Chondrocyte (in vitro differentiated cells): Measurements from ENCODE around the gene OSGIN1. TPM values are rescaled to one million over a fixed set of nuclear protein-coding genes. Genes with fewer than 3 reads are reported as not detected.

Experiments
- DNase-seq: peaks from one replicate; pipeline ENCODE4 v3.0.0; 2021; ENCODE audit warnings: mixed read lengths, low spot score
- H3K27ac Mint-ChIP-seq: one replicate; pipeline ENCODE4 v1.8.0; 2021; ENCODE audit warnings: mild to moderate bottlenecking, moderate library complexity, mixed read lengths; ENCODE audit not compliant: unreplicated experiment
- H3K27me3 Mint-ChIP-seq: 2 replicates; pipeline ENCODE4 v1.8.0; 2021; ENCODE audit warnings: low read depth, mixed read lengths
- H3K36me3 Mint-ChIP-seq: 2 replicates; pipeline ENCODE4 v1.8.0; 2021; ENCODE audit warnings: low read depth, mixed read lengths
- H3K4me1 Mint-ChIP-seq: 2 replicates; pipeline ENCODE4 v1.8.0; 2021; ENCODE audit warnings: low read depth, mild to moderate bottlenecking, mixed read lengths
- H3K4me3 Mint-ChIP-seq: one replicate; pipeline ENCODE4 v1.8.0; 2021; ENCODE audit warnings: mild to moderate bottlenecking, moderate library complexity, mixed read lengths; ENCODE audit not compliant: unreplicated experiment
- H3K9me3 Mint-ChIP-seq: 2 replicates; pipeline ENCODE4 v1.8.0; 2021; ENCODE audit warnings: low read depth, mixed read lengths
- CTCF ChIP-seq: fragments of 200-600 bp; sonication (generic); IDR thresholded peaks from 2 replicates; pipeline ENCODE4 v1.5.0; 2021; ENCODE audit warnings: antibody characterized with exemption, mild to moderate bottlenecking, moderate library complexity
- total RNA-seq: library from RNA; stranded (reverse); gene quantifications from 3 replicates; pipeline ENCODE4 v1.2.1, GENCODE V29; 2021

The OSGIN1 gene
- total RNA-seq, 1 donor from 2014 or later: 2.5 TPM

DNA sequence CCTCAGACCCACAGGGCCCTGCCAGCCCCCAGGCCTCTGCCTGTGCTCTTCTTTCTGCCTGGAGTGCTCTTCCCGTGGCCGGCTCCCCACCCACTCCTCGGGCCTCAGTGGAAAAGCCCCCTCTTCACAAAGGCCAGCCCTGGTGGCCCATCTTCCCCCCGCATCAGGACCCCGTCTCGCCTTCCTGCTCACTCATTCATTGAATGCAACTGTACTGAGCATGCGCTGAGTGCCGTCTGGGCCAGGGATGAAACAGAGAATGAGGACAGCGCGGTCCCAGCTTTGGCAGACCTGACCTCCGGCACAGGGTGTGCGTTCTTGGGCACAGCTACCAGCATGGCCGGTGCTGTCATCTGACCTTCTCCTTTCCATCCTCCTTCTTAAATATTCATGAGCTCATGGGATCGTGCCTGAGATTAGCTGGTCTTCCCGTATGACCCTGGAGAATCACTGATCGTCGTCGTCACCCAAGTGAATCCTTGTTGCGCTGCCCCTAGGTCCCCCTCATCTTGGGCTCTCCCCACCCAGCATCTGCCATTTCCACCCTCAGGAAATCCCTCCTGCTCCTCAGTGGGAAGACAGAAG lies 16.4 kb upstream of the OSGIN1 start:
- Mint-ChIP-seq H3K27me3 (peaks cover 3% of the 10 kb centered on the region), H3K27ac (no peak overlapping the region), H3K36me3 (no peaks in the 10 kb centered on the region), H3K4me3 (no peak overlapping the region), H3K4me1 (no peaks in the 10 kb centered on the region), H3K9me3 (no peaks in the 10 kb centered on the region)
- no peak for TF ChIP-seq CTCF
- no peak for DNase-seq

- H3K27ac Mint-ChIP-seq: no peak overlapping the region
- H3K4me1 Mint-ChIP-seq: no peaks in the 10 kb centered on the region
- H3K9me3 Mint-ChIP-seq: no peaks in the 10 kb centered on the region
- H3K4me3 Mint-ChIP-seq: no peak overlapping the region
- no peak for TF ChIP-seq CTCF
- H3K27me3 Mint-ChIP-seq: peaks cover 3% of the 10 kb centered on the region
- H3K36me3 Mint-ChIP-seq: no peaks in the 10 kb centered on the region
- no peak for DNase-seq
Observed at GRCh38 chr16:83937267-83937666, 15.8 kb upstream of the OSGIN1 start.

DNA sequence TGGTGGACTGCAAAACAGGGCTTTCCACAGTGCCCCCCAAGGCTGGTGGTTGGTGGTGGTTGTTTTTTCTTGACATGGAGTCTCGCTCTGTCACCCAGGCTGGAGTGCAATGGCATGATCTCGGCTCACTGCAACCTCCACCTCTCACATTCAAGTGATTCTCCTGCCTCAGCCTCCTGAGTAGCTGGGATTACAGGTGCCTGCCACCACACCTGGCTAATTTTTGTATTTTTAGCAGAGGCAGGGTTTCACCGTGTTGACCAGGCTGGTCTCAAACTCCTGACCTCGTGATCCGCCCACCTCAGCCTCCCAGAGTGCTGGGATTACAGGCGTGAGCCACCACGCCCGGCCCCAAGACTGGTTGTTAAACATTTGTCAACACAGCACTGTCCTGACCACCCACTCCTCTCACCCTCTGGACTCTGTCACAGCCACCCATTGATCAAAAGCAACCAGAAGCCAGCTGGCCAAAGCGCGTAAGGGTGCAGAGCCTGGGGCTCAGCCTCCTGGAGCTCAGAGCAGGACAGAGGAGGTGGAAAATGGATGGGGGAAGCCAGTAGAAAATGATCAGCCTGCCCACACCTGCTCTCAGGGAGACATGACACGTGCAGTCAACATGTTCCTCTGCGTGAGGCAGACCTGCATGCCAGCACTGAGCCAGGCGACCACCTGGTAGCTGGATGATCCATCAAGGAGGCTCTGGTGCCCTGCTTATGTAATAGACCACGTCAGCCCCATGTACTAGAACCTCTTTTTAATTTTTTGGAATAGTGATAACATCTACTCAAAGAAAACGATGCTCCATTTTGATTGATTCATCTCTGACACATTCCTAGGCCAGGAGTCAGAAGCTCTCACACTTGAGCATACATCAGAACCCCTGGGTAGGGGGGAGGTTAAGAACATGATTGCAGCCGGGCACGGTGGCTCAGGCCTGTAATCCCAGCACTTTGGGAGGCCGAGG lies 14.8 kb upstream of the OSGIN1 start:
- H3K4me3 Mint-ChIP-seq: no peak overlapping the region
- no peaks in the 10 kb centered on the region for H3K36me3 Mint-ChIP-seq
- TF ChIP-seq CTCF: no peak
- no peak for DNase-seq
- H3K27ac Mint-ChIP-seq: no peak overlapping the region
- no peaks in the 10 kb centered on the region for H3K4me1 Mint-ChIP-seq
- H3K27me3 Mint-ChIP-seq: peaks cover 3% of the 10 kb centered on the region
- no peaks in the 10 kb centered on the region for H3K9me3 Mint-ChIP-seq

DNA sequence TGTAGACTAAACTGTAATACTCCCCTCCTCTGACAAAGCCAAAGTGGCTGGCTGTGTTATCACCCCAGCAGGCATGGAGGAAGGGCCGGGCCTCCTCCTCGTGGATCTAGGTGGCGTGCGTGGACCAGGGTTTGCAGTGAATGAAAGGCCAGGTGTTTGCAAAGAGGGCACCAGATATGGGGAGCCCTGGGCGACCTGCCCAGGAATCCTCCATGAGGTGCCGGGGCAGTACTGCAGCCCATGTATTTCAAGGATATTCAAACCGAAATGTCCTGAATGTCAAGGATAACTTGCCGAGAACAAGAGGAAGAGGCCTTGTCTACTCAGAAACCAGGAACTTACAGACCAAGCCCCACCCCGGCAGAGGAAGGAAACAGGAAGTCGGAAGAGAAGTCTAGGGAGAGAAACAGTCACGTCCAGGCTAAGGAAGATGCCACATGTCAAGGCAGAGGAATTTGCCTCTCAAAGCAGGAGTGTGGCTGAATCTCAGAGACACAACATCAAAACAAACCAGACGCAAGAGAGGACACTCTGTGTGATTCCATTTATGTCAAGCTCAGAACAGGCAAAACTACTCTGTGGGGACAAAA lies 13.7 kb upstream of the OSGIN1 start:
- no peak for DNase-seq
- no peaks in the 10 kb centered on the region for H3K9me3 Mint-ChIP-seq
- peaks cover 3% of the 10 kb centered on the region for H3K27me3 Mint-ChIP-seq
- no peaks in the 10 kb centered on the region for H3K36me3 Mint-ChIP-seq
- no peak overlapping the region for H3K27ac Mint-ChIP-seq
- no peak overlapping the region for H3K4me3 Mint-ChIP-seq
- no peak for TF ChIP-seq CTCF
- H3K4me1 Mint-ChIP-seq: no peaks in the 10 kb centered on the region

DNA sequence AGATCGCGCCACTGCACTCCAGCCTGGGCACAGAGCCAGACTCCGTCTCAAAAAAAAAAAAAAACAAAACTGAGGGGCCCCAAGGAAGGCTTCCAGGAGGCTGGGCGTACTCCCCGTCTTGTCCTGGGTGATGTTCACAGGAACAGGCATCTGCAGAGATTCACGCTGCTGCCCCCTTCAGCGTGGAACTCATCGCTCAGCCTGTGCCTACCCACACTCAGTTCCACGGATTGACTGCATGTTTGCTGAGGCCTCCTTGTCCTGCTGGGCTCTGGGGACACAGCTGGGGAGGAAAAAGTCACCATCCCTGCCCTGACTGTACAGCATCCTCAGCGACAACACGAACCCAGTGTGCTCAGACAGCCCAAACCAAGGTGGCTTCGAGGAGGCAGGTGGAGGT lies 12.9 kb upstream of the OSGIN1 start:
- Mint-ChIP-seq H3K27ac (no peak overlapping the region), H3K9me3 (no peaks in the 10 kb centered on the region), H3K27me3 (peaks cover 3% of the 10 kb centered on the region), H3K36me3 (no peaks in the 10 kb centered on the region), H3K4me3 (no peak overlapping the region), H3K4me1 (no peaks in the 10 kb centered on the region)
- DNase-seq: no peak
- TF ChIP-seq CTCF: no peak
